K562 (cell line): Measurements from ENCODE around the gene LTK.

Experiments used
- BHLHE40 ChIP-seq: IDR thresholded peaks from 2 replicates; pipeline ENCODE4 v1.6.1; 2011; ENCODE audit warnings: low read length, improper control_type of control experiment
- KDM1A ChIP-seq, 2 experiments: fragments of 450-650 bp; IDR thresholded peaks; 2 replicates each; pipeline ENCODE4 v1.6.1; 2016; ENCODE audit warnings: mild to moderate bottlenecking in 2 of 2
- NCOA2 ChIP-seq, 2 experiments: fragments of 450-650 bp; IDR thresholded peaks; 2 replicates each; pipeline ENCODE4 v1.6.1; 2018; ENCODE audit warnings: mild to moderate bottlenecking in 2 of 2, moderate library complexity in 1 of 2; ENCODE audit not compliant: partially characterized antibody in 2 of 2
- POLR2A ChIP-seq: fragments of 450-650 bp; conservative IDR thresholded peaks from 2 replicates; pipeline ENCODE4 v1.6.1; 2016
- SAFB ChIP-seq: fragments of 200-400 bp; formaldehyde crosslinking; IDR thresholded peaks from 2 replicates; pipeline ENCODE4 v1.6.1; 2017; ENCODE audit warnings: low read depth, low read length, borderline replicate concordance
- ZC3H8 ChIP-seq: fragments of 450-650 bp; IDR thresholded peaks from 2 replicates; pipeline ENCODE4 v1.6.1; 2017
- TF ChIP-seq, protein P1 (sequence below): sonication (generic); formaldehyde crosslinking; IDR thresholded peaks from 2 replicates; pipeline ENCODE4 v1.9.0; 2022; ENCODE audit warnings: mild to moderate bottlenecking, missing genetic modification reagents

DNA sequence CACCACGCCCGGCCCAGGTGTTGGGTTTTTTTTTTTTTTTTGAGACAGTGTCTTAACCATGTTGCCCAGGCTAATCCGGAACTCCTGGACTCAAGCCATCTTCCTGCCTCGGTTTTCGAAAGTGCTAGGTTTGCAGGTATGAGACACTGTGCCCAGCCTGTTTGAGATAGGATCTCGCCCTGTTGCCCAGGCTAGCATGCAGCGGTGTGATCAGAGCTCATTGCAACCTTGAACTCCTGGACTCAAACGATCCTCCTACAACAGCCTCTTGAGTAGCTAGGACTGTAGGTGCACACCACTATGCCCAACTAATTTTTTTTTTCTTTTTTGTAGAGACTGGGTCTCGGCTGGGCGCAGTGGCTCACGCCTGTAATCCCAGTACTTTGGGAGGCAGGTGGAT is 40.2 kb downstream of the LTK start:
- TF ChIP-seq SAFB: no peak
- no peak for TF ChIP-seq BHLHE40
- TF ChIP-seq KDM1A (IDR thresholded peaks at IDR 0.05): no peak
- no peak for TF ChIP-seq POLR2A
- TF ChIP-seq, protein P1, sequence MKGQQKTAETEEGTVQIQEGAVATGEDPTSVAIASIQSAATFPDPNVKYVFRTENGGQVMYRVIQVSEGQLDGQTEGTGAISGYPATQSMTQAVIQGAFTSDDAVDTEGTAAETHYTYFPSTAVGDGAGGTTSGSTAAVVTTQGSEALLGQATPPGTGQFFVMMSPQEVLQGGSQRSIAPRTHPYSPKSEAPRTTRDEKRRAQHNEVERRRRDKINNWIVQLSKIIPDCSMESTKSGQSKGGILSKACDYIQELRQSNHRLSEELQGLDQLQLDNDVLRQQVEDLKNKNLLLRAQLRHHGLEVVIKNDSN (CRISPR knock-in tag): no peak
- TF ChIP-seq ZC3H8: no peak
- TF ChIP-seq NCOA2 (IDR thresholded peaks at IDR 0.05; ENCODE audit: partially characterized antibody in 2 of 2): no peak
